Astrocyte (in vitro differentiated cells and primary cell): Measurements from ENCODE around the gene COA7. TPM values are rescaled to one million over a fixed set of nuclear protein-coding genes. Genes with fewer than 3 reads are reported as not detected.

Source experiments
- DNase-seq: peaks from one replicate; pipeline ENCODE4 v3.0.0-alpha.2; 2010; ENCODE audit warnings: low read depth
- FAIRE-seq: peaks from 2 replicates; lab custom pipeline; 2011; peaks lifted over from hg19 to GRCh38; lab: Jason Lieb, UNC
- H2AFZ ChIP-seq: 2 replicates; pipeline ENCODE4 v1.6.0; 2012; ENCODE audit warnings: low read depth, low read length, inconsistent platforms
- H3K27ac ChIP-seq: 2 replicates; pipeline ENCODE4 v1.5.1; 2011; ENCODE audit warnings: low read depth, low read length, inconsistent platforms
- H3K27me3 ChIP-seq: 2 replicates; pipeline ENCODE4 v1.6.0; 2011; ENCODE audit warnings: low read length, inconsistent platforms; ENCODE audit not compliant: insufficient read depth
- H3K36me3 ChIP-seq: 2 replicates; pipeline ENCODE4 v1.5.1; 2011; ENCODE audit warnings: low read length, inconsistent platforms; ENCODE audit not compliant: insufficient read depth
- H3K4me1 ChIP-seq: 2 replicates; pipeline ENCODE4 v1.5.1; 2011; ENCODE audit warnings: low read length, inconsistent platforms; ENCODE audit not compliant: insufficient read depth
- H3K4me2 ChIP-seq: 2 replicates; pipeline ENCODE4 v1.6.0; 2012; ENCODE audit warnings: low read length, inconsistent platforms
- H3K4me3 ChIP-seq: 2 replicates; pipeline ENCODE4 v1.5.1; 2011; ENCODE audit warnings: low read depth, mild to moderate bottlenecking, low read length, inconsistent platforms; ENCODE audit not compliant: insufficient read depth
- H3K79me2 ChIP-seq: 2 replicates; pipeline ENCODE4 v1.6.0; 2012; ENCODE audit warnings: mild to moderate bottlenecking, low read length, inconsistent platforms; ENCODE audit not compliant: insufficient read depth
- H3K9ac ChIP-seq: 2 replicates; pipeline ENCODE4 v1.6.0; 2012; ENCODE audit warnings: mild to moderate bottlenecking, low read length, inconsistent platforms
- H3K9me3 ChIP-seq: 2 replicates; pipeline ENCODE4 v1.5.1; 2012; ENCODE audit warnings: low read depth, mild to moderate bottlenecking, low read length, inconsistent platforms; ENCODE audit not compliant: insufficient read depth
- H4K20me1 ChIP-seq: 2 replicates; pipeline ENCODE4 v1.6.0; 2012; ENCODE audit warnings: low read length, inconsistent platforms; ENCODE audit not compliant: insufficient read depth
- H3K27ac Mint-ChIP-seq: one replicate; pipeline ENCODE4 v1.8.0; 2021; ENCODE audit warnings: mild to moderate bottlenecking, mixed read lengths; ENCODE audit not compliant: unreplicated experiment
- H3K27me3 Mint-ChIP-seq: one replicate; pipeline ENCODE4 v1.8.0; 2021; ENCODE audit warnings: low read depth, mixed read lengths; ENCODE audit not compliant: unreplicated experiment
- H3K36me3 Mint-ChIP-seq: one replicate; pipeline ENCODE4 v1.8.0; 2021; ENCODE audit warnings: low read depth, mixed read lengths; ENCODE audit not compliant: unreplicated experiment
- H3K4me1 Mint-ChIP-seq: one replicate; pipeline ENCODE4 v1.8.0; 2021; ENCODE audit warnings: low read depth, mixed read lengths; ENCODE audit not compliant: unreplicated experiment
- H3K4me3 Mint-ChIP-seq: one replicate; pipeline ENCODE4 v1.8.0; 2021; ENCODE audit warnings: mild to moderate bottlenecking, moderate library complexity, mixed read lengths; ENCODE audit not compliant: unreplicated experiment
- H3K9me3 Mint-ChIP-seq: one replicate; pipeline ENCODE4 v1.8.0; 2021; ENCODE audit warnings: mild to moderate bottlenecking, mixed read lengths; ENCODE audit not compliant: unreplicated experiment
- CTCF ChIP-seq: IDR thresholded peaks from 2 replicates; pipeline ENCODE4 v1.5.1; 2011; ENCODE audit warnings: low read depth, mild to moderate bottlenecking, inconsistent platforms, low read length, moderate library complexity; ENCODE audit not compliant: insufficient read depth
- EZH2 ChIP-seq: IDR thresholded peaks from 2 replicates; pipeline ENCODE4 v1.6.1; 2012; ENCODE audit warnings: mild to moderate bottlenecking, low read length, inconsistent platforms; ENCODE audit not compliant: insufficient read depth
- total RNA-seq: library from RNA; stranded (reverse); gene quantifications from 2 replicates; pipeline ENCODE4 v1.2.1, GENCODE V29; 2021

The COA7 gene
- total RNA-seq, 1 donor from 2014 or later: 18.4 TPM

- no peak overlapping the region for H3K4me3 ChIP-seq
- no peaks in the 10 kb centered on the region for H3K36me3 ChIP-seq
- no peak overlapping the region for H3K9ac ChIP-seq
- FAIRE-seq: no peak
- no peak for TF ChIP-seq EZH2
- no peak for TF ChIP-seq CTCF
- H3K27me3 ChIP-seq: no peaks in the 10 kb centered on the region
- H3K4me1 Mint-ChIP-seq: peaks cover 7% of the 10 kb centered on the region
- no peaks in the 10 kb centered on the region for H3K9me3 ChIP-seq
- no peak overlapping the region for H3K4me3 Mint-ChIP-seq
- H3K9me3 Mint-ChIP-seq: no peaks in the 10 kb centered on the region
- no peaks in the 10 kb centered on the region for H4K20me1 ChIP-seq
- H3K79me2 ChIP-seq: no peaks in the 10 kb centered on the region
- H3K36me3 Mint-ChIP-seq: no peaks in the 10 kb centered on the region
- peaks cover 3% of the 10 kb centered on the region for H3K27me3 Mint-ChIP-seq
- H3K4me1 ChIP-seq: peaks cover 2% of the 10 kb centered on the region
- no peak for DNase-seq
- H3K27ac ChIP-seq: no peak overlapping the region
- no peak overlapping the region for H2AFZ ChIP-seq
- no peak overlapping the region for H3K27ac Mint-ChIP-seq
- H3K4me2 ChIP-seq: no peak overlapping the region
Measured at GRCh38 chr1:52657702-52658101, 40.4 kb downstream of the COA7 start.

DNA sequence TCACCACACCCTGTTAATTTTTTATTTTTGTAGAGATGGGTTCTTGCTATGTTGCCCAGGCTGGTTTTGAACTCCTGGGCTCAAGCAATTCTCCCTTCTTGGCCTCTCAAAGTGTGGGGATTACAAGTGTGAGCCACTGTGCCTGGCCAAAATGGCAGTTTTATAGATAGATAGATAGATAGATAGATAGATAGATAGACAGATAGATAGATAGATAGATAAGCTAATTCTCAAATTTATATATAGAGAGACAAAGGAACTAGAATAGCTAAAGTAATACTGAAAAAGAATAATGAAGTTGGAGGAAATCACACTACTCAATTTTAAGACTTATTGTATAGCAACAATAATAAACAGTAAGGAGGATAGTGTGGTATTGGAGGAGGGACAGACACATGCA, 44.1 kb downstream of the COA7 start:
- H3K79me2 ChIP-seq: no peaks in the 10 kb centered on the region
- H3K36me3 ChIP-seq: no peaks in the 10 kb centered on the region
- FAIRE-seq (no peak), DNase-seq (no peak)
- TF ChIP-seq EZH2 (no peak), CTCF (no peak)
- no peaks in the 10 kb centered on the region for H3K9me3 ChIP-seq
- no peak overlapping the region for H3K27ac ChIP-seq
- no peaks in the 10 kb centered on the region for H3K9me3 Mint-ChIP-seq
- no peaks in the 10 kb centered on the region for H3K36me3 Mint-ChIP-seq
- H3K27ac Mint-ChIP-seq: no peak overlapping the region
- no peak overlapping the region for H3K9ac ChIP-seq
- no peak overlapping the region for H3K4me2 ChIP-seq
- no peak overlapping the region for H2AFZ ChIP-seq
- no peaks in the 10 kb centered on the region for H4K20me1 ChIP-seq
- H3K4me3 Mint-ChIP-seq: no peak overlapping the region
- H3K27me3 ChIP-seq: no peaks in the 10 kb centered on the region
- no peaks in the 10 kb centered on the region for H3K4me1 ChIP-seq
- peaks cover 7% of the 10 kb centered on the region for H3K27me3 Mint-ChIP-seq
- no peaks in the 10 kb centered on the region for H3K4me1 Mint-ChIP-seq
- no peak overlapping the region for H3K4me3 ChIP-seq

DNA sequence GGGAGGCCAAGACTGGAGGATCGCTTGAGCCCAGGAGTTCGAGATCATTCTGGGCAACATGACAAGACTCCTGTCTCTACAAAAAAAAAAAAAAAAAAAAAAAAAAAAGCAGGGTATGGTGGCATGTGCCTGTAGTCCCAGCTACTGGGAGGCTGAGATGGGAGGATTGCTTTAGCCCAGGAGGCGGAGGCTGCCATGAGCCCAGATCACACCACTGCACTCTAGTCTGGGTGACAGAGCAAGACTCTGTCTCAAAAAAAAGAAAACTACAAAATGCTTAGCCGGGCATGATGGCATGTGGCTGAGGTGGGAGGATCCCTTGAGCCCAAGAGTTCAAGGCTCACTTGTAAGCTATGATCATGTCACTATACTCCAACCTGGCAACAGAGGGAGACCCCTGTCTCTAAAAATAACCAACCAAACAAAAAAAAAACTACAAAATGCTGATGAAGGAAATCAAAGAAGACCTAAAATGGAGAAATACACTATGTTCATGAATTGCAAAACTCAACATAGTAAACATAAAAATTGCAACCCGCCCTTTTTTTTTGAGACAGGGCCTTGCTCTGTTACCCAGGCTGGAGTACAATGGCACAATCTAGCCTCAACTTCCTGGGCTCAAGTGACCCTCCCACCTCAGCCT, 44.8 kb downstream of the COA7 start:
- H3K36me3 ChIP-seq: no peaks in the 10 kb centered on the region
- Mint-ChIP-seq H3K27ac (no peak overlapping the region), H3K4me3 (no peak overlapping the region), H3K36me3 (no peaks in the 10 kb centered on the region), H3K27me3 (peaks cover 11% of the 10 kb centered on the region), H3K4me1 (no peaks in the 10 kb centered on the region), H3K9me3 (no peaks in the 10 kb centered on the region)
- H3K27me3 ChIP-seq: no peaks in the 10 kb centered on the region
- no peaks in the 10 kb centered on the region for H4K20me1 ChIP-seq
- H3K9ac ChIP-seq: no peak overlapping the region
- no peak overlapping the region for H3K27ac ChIP-seq
- no peaks in the 10 kb centered on the region for H3K79me2 ChIP-seq
- TF ChIP-seq CTCF (no peak), EZH2 (no peak)
- no peaks in the 10 kb centered on the region for H3K9me3 ChIP-seq
- no peaks in the 10 kb centered on the region for H3K4me1 ChIP-seq
- FAIRE-seq: no peak
- DNase-seq: no peak
- H3K4me2 ChIP-seq: no peak overlapping the region
- no peak overlapping the region for H2AFZ ChIP-seq
- H3K4me3 ChIP-seq: no peak overlapping the region
